ENCODE measurements around the gene CRACDL. TPM values are rescaled to one million over a fixed set of nuclear protein-coding genes. Genes with fewer than 3 reads are reported as not detected.
"Not testable (repeated sequence)": the region's sequence is repeated elsewhere in the genome, so short reads cannot be mapped to it uniquely, and the experiment has no call there.

The CRACDL gene
- total and polyA plus RNA-seq, 2 donors (not counting 3 experiments of a cell fraction or from before 2014, with no cell fraction given): 0.92 to 6.3 TPM

GRCh38 chr2:98900721-98901120, 35.3 kb downstream of the CRACDL start:
- DNase-seq (ENCODE audit: low read depth, low spot score): no peak

GRCh38 chr2:98899703-98900078, 36.3 kb downstream of the CRACDL start:
- H2AFZ ChIP-seq (ENCODE audit: low read depth, low read length); H3K4me3 ChIP-seq (replicated peaks in 1 of 3; ENCODE audit: insufficient read depth in 1 of 3, low read depth in 1 of 3, low read length in 3 of 3); H3K27me3 ChIP-seq (ENCODE audit: control insufficient read depth in 2 of 2, insufficient read depth in 2 of 2, low read length in 2 of 2); H3K27ac ChIP-seq (ENCODE audit: insufficient read depth, low read depth, low read length); dilution Hi-C loops (cut with MboI; ENCODE audit: extremely low pct_ligation_motif_present, low sequenced_read_pairs); DNase-seq (ENCODE audit: low read depth, low spot score); intact Hi-C loops (cut with micrococcal nuclease); H3K4me2 ChIP-seq (ENCODE audit: insufficient read depth, low read length); FAIRE-seq; H3K79me2 ChIP-seq (ENCODE audit: control insufficient read depth, insufficient read depth, low read length); H4K20me1 ChIP-seq (replicated peaks; ENCODE audit: control insufficient read depth, extremely low read depth, insufficient read depth, low read length); H3K9me3 ChIP-seq (replicated peaks; ENCODE audit: control insufficient read depth, insufficient read depth, low read length); H3K9ac ChIP-seq (replicated peaks; ENCODE audit: extremely low read depth, insufficient read depth, low read length); H3K4me1 ChIP-seq (ENCODE audit: control insufficient read depth, extremely low read depth, insufficient read depth, low read length); H3K9me1 ChIP-seq (replicated peaks; ENCODE audit: control insufficient read depth, extremely low read depth, insufficient read depth, low read length); BruUV-seq (replicated peaks); H3K36me3 ChIP-seq (ENCODE audit: control insufficient read depth in 2 of 2, extremely low read depth in 1 of 2, insufficient read depth in 2 of 2, low read length in 2 of 2); POLR2A ChIA-PET: not testable (repeated sequence)
- CTCF ChIA-PET: interaction anchor here (1.0 kb wide), 1 partner anchor 10 kb away, joined by 4 read pairs; no protein-coding TSS in a partner anchor

More at GRCh38 chr2:98900721-98901120, 35.3 kb downstream of the CRACDL start:
- no peak overlapping the region for H3K9ac ChIP-seq (replicated peaks; ENCODE audit: extremely low read depth, insufficient read depth, low read length)
- H3K4me3 ChIP-seq (replicated peaks in 1 of 3; ENCODE audit: insufficient read depth in 1 of 3, low read depth in 1 of 3, low read length in 3 of 3): no peak overlapping the region
- FAIRE-seq: no peak
- no peaks in the 10 kb centered on the region for H3K9me3 ChIP-seq (replicated peaks; ENCODE audit: control insufficient read depth, insufficient read depth, low read length)
- no peak for TF ChIP-seq POLR2A (IDR thresholded peaks at IDR 0.05; ENCODE audit: low read depth, low read length)
- TF ChIP-seq MAX (IDR thresholded peaks at IDR 0.05; ENCODE audit: insufficient read depth, insufficient read length): no peak
- no peak for TF ChIP-seq FOS (IDR thresholded peaks at IDR 0.05; ENCODE audit: borderline replicate concordance, insufficient read depth, low read length)
- no peak for TF ChIP-seq MYC (IDR thresholded peaks at IDR 0.05; ENCODE audit: low read depth, low read length)
- no peak for TF ChIP-seq GATA2 (IDR thresholded peaks at IDR 0.05; ENCODE audit: insufficient read depth, insufficient read length, low read depth, low read length)
- no peak for TF ChIP-seq EZH2 (IDR thresholded peaks at IDR 0.05; ENCODE audit: borderline replicate concordance, low read depth, low read length, severe bottlenecking)
- no peak for TF ChIP-seq JUN (IDR thresholded peaks at IDR 0.05; ENCODE audit: borderline replicate concordance, insufficient read depth, insufficient read length, low read depth)
- TF ChIP-seq CTCF (IDR thresholded peaks at IDR 0.05; ENCODE audit: extremely low read depth in 1 of 2, insufficient read depth in 1 of 2, low read depth in 1 of 2, low read length in 2 of 2): no peak
- TF ChIP-seq POLR2AphosphoS5 (IDR thresholded peaks at IDR 0.05; ENCODE audit: insufficient read depth, low read depth, low read length): no peak
- H3K27me3 ChIP-seq (ENCODE audit: control insufficient read depth in 2 of 2, insufficient read depth in 2 of 2, low read length in 2 of 2): peaks cover 0 to 6% of the 10 kb centered on the region in 2 experiments
- POLR2A ChIA-PET: no interaction called here
- dilution Hi-C loops (cut with MboI; ENCODE audit: extremely low pct_ligation_motif_present, low sequenced_read_pairs): no loop called here
- H3K79me2 ChIP-seq (ENCODE audit: control insufficient read depth, insufficient read depth, low read length): no peaks in the 10 kb centered on the region
- no peaks in the 10 kb centered on the region for H3K36me3 ChIP-seq (ENCODE audit: control insufficient read depth in 2 of 2, extremely low read depth in 1 of 2, insufficient read depth in 2 of 2, low read length in 2 of 2)
- CTCF ChIA-PET: no interaction called here
- H2AFZ ChIP-seq (ENCODE audit: low read depth, low read length): no peak overlapping the region
- no peaks in the 10 kb centered on the region for H3K4me1 ChIP-seq (ENCODE audit: control insufficient read depth, extremely low read depth, insufficient read depth, low read length)
- intact Hi-C loops (cut with micrococcal nuclease): no loop called here
- H4K20me1 ChIP-seq (replicated peaks; ENCODE audit: control insufficient read depth, extremely low read depth, insufficient read depth, low read length): no peaks in the 10 kb centered on the region
- H3K27ac ChIP-seq (ENCODE audit: insufficient read depth, low read depth, low read length): no peak overlapping the region
- no peak overlapping the region for H3K4me2 ChIP-seq (ENCODE audit: insufficient read depth, low read length)
- no peaks in the 10 kb centered on the region for H3K9me1 ChIP-seq (replicated peaks; ENCODE audit: control insufficient read depth, extremely low read depth, insufficient read depth, low read length)
- no TSS peak for BruUV-seq (replicated peaks)
